ENCODE results near the gene AK2.

The AK2 gene

GRCh38 chr1:33021567-33022431 lies 14.9 kb downstream of the AK2 start:
- no peak for DNase-seq

GRCh38 chr1:33018112-33018511 lies 18.6 kb downstream of the AK2 start:
- DNase-seq: no peak

GRCh38 chr1:33017175-33017574 lies 19.5 kb downstream of the AK2 start:
- no peak for DNase-seq

GRCh38 chr1:33015216-33015615 lies 21.5 kb downstream of the AK2 start:
- DNase-seq: no peak

GRCh38 chr1:33014464-33015163 lies 22.1 kb downstream of the AK2 start:
- no peak for DNase-seq

GRCh38 chr1:33013791-33014190 lies 22.9 kb downstream of the AK2 start:
- DNase-seq: no peak

- DNase-seq: no peak
Measured at GRCh38 chr1:33012165-33012564, 24.5 kb downstream of the AK2 start.

- no peak for DNase-seq
Measured at GRCh38 chr1:33010932-33011731, 25.6 kb downstream of the AK2 start.

- no peak for DNase-seq
Measured at GRCh38 chr1:33009561-33009960, 27.1 kb downstream of the AK2 start.

GRCh38 chr1:33008051-33008914 lies 28.4 kb downstream of the AK2 start:
- no peak for DNase-seq

GRCh38 chr1:33007190-33008050 lies 29.3 kb downstream of the AK2 start:
- DNase-seq: peak; percentile 32

GRCh38 chr1:33005838-33006421 lies 30.8 kb downstream of the AK2 start:
- no peak for DNase-seq

GRCh38 chr1:33005117-33005837 lies 31.4 kb downstream of the AK2 start:
- DNase-seq: no peak

- no peak for DNase-seq
Measured at GRCh38 chr1:33004613-33005012, 32.1 kb downstream of the AK2 start.

- DNase-seq: no peak
Measured at GRCh38 chr1:33003657-33004056, 33.0 kb downstream of the AK2 start.

- no peak for DNase-seq
Measured at GRCh38 chr1:33002006-33002405, 34.7 kb downstream of the AK2 start.

- no peak for DNase-seq
Measured at GRCh38 chr1:33001282-33001681, 35.4 kb downstream of the AK2 start.

GRCh38 chr1:33000427-33001026 lies 36.2 kb downstream of the AK2 start:
- no peak for DNase-seq

- DNase-seq: no peak
Measured at GRCh38 chr1:32998997-32999396, 37.7 kb downstream of the AK2 start.

- no peak for DNase-seq
Measured at GRCh38 chr1:32998064-32998463, 38.6 kb downstream of the AK2 start.

Measured in CD4-positive, alpha-beta T cell treated with Interleukin-21 for 1 hour (primary cell).